ENCODE measurements around the gene GRB14. TPM values are rescaled to one million over a fixed set of nuclear protein-coding genes. Genes with fewer than 3 reads are reported as not detected.
"Not testable (repeated sequence)": the region's sequence is repeated elsewhere in the genome, so short reads cannot be mapped to it uniquely, and the experiment has no call there.

GRB14 gene
- total RNA-seq, 1 donor from 2014 or later: 4.5 TPM

GRCh38 chr2:164478205-164478604 lies 143.1 kb downstream of the GRB14 start:
- Histone ChIP-seq H3K9ac (no peak overlapping the region), H3K27me3 (no peaks in the 10 kb centered on the region), H4K20me1 (ENCODE audit: low read depth) (no peaks in the 10 kb centered on the region), H3K4me3 (no peak overlapping the region), H3K36me3 (no peaks in the 10 kb centered on the region), H3K27ac (no peak overlapping the region), H3K4me1 (no peaks in the 10 kb centered on the region), H3K9me3 (ENCODE audit: low read depth) (no peaks in the 10 kb centered on the region), H3K4me2 (no peak overlapping the region), H2AFZ (replicated peaks) (peak overlapping the region; percentile 98), H3F3A (ENCODE audit: low read depth) (no peaks in the 10 kb centered on the region), H3K79me2 (ENCODE audit: low read depth) (no peaks in the 10 kb centered on the region)
- Mint-ChIP-seq H3K4me1 (peaks cover 2% of the 10 kb centered on the region), H3K4me3 (no peak overlapping the region), H3K9me3 (no peaks in the 10 kb centered on the region), H3K27me3 (ENCODE audit: insufficient read depth, low read depth) (no peaks in the 10 kb centered on the region), H3K36me3 (no peaks in the 10 kb centered on the region), H3K27ac (no peak overlapping the region)
- TF ChIP-seq, protein P1, sequence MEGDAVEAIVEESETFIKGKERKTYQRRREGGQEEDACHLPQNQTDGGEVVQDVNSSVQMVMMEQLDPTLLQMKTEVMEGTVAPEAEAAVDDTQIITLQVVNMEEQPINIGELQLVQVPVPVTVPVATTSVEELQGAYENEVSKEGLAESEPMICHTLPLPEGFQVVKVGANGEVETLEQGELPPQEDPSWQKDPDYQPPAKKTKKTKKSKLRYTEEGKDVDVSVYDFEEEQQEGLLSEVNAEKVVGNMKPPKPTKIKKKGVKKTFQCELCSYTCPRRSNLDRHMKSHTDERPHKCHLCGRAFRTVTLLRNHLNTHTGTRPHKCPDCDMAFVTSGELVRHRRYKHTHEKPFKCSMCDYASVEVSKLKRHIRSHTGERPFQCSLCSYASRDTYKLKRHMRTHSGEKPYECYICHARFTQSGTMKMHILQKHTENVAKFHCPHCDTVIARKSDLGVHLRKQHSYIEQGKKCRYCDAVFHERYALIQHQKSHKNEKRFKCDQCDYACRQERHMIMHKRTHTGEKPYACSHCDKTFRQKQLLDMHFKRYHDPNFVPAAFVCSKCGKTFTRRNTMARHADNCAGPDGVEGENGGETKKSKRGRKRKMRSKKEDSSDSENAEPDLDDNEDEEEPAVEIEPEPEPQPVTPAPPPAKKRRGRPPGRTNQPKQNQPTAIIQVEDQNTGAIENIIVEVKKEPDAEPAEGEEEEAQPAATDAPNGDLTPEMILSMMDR (IDR thresholded peaks at IDR 0.05): no peak
- TF ChIP-seq EZH2phosphoT487 (IDR thresholded peaks at IDR 0.05): no peak
- TF ChIP-seq EZH2 (IDR thresholded peaks at IDR 0.05): no peak
- DNase-seq (ENCODE audit: low spot score): no peak

DNA sequence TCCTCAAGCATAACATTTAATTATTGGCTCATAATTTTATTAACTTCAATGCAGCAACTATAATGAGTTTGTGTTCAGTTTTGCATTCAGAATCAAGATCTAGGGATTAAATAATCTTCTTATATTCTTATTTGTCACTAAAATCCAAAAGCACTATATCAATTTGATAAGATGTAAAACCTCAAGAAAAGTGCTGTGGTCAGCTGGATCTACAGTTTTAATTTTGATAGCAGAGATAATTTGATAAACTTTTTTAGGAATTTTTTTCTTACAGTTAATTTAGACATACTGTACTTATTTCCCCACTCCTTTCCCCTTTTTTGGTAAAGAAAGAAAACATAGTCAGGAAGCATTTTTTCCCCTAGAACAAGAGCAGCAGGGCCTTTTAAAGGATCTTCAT lies 146.4 kb downstream of the GRB14 start:
- H3K4me1 Mint-ChIP-seq: peaks cover 2% of the 10 kb centered on the region
- H3F3A ChIP-seq (ENCODE audit: low read depth): no peaks in the 10 kb centered on the region
- no peak overlapping the region for H3K4me3 ChIP-seq
- no peak overlapping the region for H3K27ac Mint-ChIP-seq
- H3K27me3 Mint-ChIP-seq (ENCODE audit: insufficient read depth, low read depth): no peaks in the 10 kb centered on the region
- no peak overlapping the region for H2AFZ ChIP-seq (replicated peaks)
- H3K4me1 ChIP-seq: no peaks in the 10 kb centered on the region
- no peak overlapping the region for H3K27ac ChIP-seq
- no peaks in the 10 kb centered on the region for H3K36me3 Mint-ChIP-seq
- no peaks in the 10 kb centered on the region for H3K9me3 ChIP-seq (ENCODE audit: low read depth)
- no peaks in the 10 kb centered on the region for H3K27me3 ChIP-seq
- no peaks in the 10 kb centered on the region for H3K79me2 ChIP-seq (ENCODE audit: low read depth)
- H4K20me1 ChIP-seq (ENCODE audit: low read depth): no peaks in the 10 kb centered on the region
- H3K4me2 ChIP-seq: no peak overlapping the region
- H3K9ac ChIP-seq: no peak overlapping the region
- TF ChIP-seq, protein P1 (IDR thresholded peaks at IDR 0.05): no peak
- TF ChIP-seq EZH2phosphoT487 (IDR thresholded peaks at IDR 0.05): no peak
- H3K4me3 Mint-ChIP-seq: no peak overlapping the region
- H3K36me3 ChIP-seq: no peaks in the 10 kb centered on the region
- H3K9me3 Mint-ChIP-seq: no peaks in the 10 kb centered on the region
- no peak for DNase-seq (ENCODE audit: low spot score)

GRCh38 chr2:164473021-164473420 lies 148.3 kb downstream of the GRB14 start:
- Mint-ChIP-seq H3K9me3 (no peaks in the 10 kb centered on the region), H3K27ac (no peak overlapping the region), H3K4me1 (no peaks in the 10 kb centered on the region), H3K36me3 (no peaks in the 10 kb centered on the region), H3K27me3 (ENCODE audit: insufficient read depth, low read depth) (no peaks in the 10 kb centered on the region), H3K4me3 (no peak overlapping the region)
- TF ChIP-seq, protein P1 (IDR thresholded peaks at IDR 0.05): no peak
- no peak for TF ChIP-seq EZH2 (IDR thresholded peaks at IDR 0.05)
- no peak for TF ChIP-seq EZH2phosphoT487 (IDR thresholded peaks at IDR 0.05)
- Histone ChIP-seq H3K27me3 (no peaks in the 10 kb centered on the region), H2AFZ (replicated peaks) (no peak overlapping the region), H3K79me2 (ENCODE audit: low read depth) (no peaks in the 10 kb centered on the region), H3K4me3 (no peak overlapping the region), H3K4me1 (no peaks in the 10 kb centered on the region), H4K20me1 (ENCODE audit: low read depth) (no peaks in the 10 kb centered on the region), H3K27ac (no peak overlapping the region), H3K4me2 (no peak overlapping the region), H3K36me3 (no peaks in the 10 kb centered on the region), H3F3A (ENCODE audit: low read depth) (no peaks in the 10 kb centered on the region), H3K9me3 (ENCODE audit: low read depth) (no peaks in the 10 kb centered on the region), H3K9ac (no peak overlapping the region)
- no peak for DNase-seq (ENCODE audit: low spot score)

- not testable (repeated sequence) for H3K4me1 Mint-ChIP-seq; H2AFZ ChIP-seq (replicated peaks); H3K36me3 Mint-ChIP-seq; H3K4me3 ChIP-seq; H3K36me3 ChIP-seq; H3F3A ChIP-seq (ENCODE audit: low read depth); H3K4me3 Mint-ChIP-seq; H4K20me1 ChIP-seq (ENCODE audit: low read depth); H3K4me2 ChIP-seq; H3K9ac ChIP-seq; H3K4me1 ChIP-seq; H3K27me3 ChIP-seq; H3K9me3 ChIP-seq (ENCODE audit: low read depth); H3K27ac Mint-ChIP-seq; DNase-seq (ENCODE audit: low spot score); H3K9me3 Mint-ChIP-seq; H3K27me3 Mint-ChIP-seq (ENCODE audit: insufficient read depth, low read depth); H3K79me2 ChIP-seq (ENCODE audit: low read depth); H3K27ac ChIP-seq
Measured at GRCh38 chr2:164465047-164465446, 156.2 kb downstream of the GRB14 start.
